NCI-H187 (cell line): ENCODE results near the gene CSMD2.
"Not testable (repeated sequence)": the region's sequence is repeated elsewhere in the genome, so short reads cannot be mapped to it uniquely, and the experiment has no call there.

Source experiments
- DNase-seq, 2 experiments: peaks; one replicate each; lab custom pipeline; 2025; lab: John Stamatoyannopoulos, UW

CSMD2 gene

DNA sequence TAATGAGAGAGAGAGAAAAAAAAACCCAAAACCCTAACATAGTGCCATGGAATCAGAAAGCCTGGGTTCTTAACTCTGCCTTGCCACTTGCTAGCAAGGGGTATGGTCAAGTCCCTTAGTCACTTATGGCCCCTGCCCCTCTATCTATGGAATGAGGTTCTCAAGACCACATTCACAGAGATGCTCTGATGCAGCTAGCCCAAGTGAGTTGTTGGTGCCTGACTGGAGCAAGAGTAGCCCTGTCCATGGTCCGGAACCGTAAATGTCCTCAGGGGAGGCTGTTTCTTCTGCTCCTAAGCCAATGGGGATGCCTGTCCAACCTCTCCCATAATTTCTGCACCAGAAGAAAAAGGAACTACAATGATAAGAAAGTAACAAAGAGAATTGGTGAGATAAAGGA is 56.8 kb downstream of the CSMD2 start:
- no peak for DNase-seq

DNA sequence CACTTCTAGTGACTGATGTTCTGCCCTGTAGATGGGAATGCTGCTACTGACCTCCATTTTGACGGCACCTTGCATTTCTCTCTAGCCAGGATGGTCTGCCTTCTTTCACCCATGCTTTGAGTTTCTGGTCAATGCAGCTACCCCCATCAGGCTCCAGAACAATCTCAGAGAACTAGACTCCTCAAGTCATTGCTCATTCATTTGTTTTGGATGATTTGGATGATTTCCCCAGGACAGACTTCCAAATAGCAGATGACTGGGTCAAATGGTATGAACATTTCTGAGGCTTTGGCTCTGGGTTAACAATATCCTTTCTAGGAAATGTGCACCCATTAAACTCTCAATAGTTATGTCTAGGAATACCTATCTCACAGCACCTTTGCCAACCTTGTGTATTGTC is 63.9 kb downstream of the CSMD2 start:
- no peak for DNase-seq

DNA sequence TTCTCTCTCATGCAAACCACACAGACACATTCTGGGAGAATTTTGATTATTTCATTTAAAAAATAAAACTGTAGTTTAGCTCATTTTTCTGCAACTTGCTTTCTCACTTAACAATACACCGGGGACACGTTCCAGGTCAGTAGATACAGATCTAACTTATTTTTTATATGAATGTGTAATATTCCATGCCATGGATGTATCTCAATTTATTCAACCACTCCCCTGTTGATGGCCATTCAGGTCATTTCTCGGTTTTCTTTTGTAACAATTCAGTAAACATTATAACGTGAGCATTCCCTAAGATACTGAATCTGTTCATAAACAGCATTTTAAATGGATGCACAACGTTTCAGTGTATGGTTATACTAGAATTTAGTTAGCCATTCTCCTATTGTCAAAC is 64.7 kb downstream of the CSMD2 start:
- DNase-seq = no peak

DNA sequence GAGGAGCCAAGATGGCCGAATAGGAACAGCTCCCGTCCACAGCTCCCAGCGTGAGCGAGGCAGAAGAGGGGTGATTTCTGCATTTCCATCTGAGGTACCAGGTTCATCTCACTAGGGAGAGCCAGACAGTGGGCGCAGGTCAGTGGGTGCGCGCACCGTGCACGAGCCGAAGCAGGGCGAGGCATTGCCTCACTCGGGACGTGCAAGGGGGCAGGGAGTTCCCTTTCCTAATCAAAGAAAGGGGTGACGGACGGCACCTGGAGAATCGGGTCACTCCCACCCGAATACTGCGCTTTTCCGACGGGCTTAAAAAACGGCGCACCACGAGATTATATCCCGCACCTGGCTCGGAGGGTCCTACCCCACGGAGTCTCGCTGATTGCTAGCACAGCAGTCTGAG is 72.6 kb downstream of the CSMD2 start:
- not testable (repeated sequence) for DNase-seq

DNA sequence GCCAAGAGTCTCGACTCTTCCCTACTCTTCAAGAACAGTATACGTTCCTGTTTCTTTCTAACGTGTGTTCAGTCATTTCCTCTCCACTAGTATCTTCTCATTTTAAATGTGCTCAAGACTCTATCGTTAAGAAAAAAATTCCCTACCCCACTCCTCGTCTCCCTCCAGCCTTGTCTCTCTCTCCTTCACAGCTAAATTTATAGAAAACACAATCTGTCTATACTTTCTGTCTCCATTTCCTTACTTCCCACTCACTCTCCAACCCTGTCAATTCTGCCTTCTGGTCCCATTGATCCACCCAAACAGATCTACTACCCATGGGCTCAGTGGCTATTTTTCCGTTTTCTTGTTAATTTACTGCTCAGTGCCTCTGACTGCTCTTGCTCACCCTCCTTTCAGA is 75.3 kb downstream of the CSMD2 start:
- no peak for DNase-seq

DNA sequence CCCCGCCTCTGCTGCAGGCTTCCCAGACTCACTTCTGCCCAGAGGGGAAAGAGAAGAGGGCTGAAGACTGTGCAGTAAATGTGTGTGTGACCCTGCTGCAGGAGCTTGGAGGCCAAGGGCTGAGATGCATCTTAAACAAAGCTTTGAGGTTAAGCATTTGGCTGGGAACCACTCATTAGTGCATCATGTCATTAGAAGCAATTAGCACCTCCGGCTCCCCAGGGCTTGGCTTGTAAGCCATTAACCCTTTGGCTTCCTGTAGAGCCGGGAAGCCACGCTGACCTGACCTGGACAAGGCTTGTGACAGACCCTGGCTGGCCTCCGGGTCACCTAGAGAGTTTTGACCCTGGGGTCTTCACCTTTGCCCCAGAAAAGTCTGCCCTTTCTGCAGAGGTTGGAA is 77.0 kb downstream of the CSMD2 start:
- no peak for DNase-seq

DNA sequence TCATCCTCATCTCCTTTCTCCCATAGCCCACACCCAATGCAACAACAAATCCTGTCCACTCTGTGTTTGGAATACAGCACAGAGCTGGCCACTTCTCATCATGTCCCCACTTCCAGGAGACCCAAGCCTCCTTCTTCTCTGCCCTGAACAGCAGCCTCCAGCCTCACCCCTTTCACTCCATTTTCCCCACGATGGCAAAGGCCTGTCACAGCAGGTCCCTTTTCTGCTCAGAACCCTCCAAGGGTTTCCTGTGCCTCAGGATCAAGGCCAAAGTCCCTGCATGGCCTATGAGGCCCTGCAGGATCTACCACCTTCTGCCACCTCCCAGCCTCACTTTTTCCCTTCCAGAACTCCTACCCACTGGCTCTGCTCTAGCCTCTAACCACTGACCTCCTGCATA is 78.5 kb downstream of the CSMD2 start:
- DNase-seq = no peak

DNA sequence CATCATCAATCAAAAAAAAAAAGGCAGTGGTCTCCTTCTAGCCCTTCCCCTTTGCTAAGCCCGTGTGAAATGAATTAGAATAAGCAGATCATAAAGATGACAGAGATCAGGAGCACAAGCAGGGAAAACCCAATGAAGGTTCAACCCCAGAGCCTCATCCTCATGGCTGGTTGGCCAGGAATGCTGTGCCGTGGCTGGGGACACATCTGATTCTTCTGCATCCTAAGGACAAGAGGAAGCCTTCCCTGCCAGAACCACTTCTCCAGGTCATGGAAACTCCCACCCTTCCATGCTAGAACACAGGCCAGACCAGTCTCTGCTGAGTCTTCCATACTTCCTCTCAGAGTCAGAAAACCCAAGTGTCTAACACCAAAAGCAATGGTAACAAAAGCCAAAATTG is 81.1 kb downstream of the CSMD2 start:
- DNase-seq = no peak

DNA sequence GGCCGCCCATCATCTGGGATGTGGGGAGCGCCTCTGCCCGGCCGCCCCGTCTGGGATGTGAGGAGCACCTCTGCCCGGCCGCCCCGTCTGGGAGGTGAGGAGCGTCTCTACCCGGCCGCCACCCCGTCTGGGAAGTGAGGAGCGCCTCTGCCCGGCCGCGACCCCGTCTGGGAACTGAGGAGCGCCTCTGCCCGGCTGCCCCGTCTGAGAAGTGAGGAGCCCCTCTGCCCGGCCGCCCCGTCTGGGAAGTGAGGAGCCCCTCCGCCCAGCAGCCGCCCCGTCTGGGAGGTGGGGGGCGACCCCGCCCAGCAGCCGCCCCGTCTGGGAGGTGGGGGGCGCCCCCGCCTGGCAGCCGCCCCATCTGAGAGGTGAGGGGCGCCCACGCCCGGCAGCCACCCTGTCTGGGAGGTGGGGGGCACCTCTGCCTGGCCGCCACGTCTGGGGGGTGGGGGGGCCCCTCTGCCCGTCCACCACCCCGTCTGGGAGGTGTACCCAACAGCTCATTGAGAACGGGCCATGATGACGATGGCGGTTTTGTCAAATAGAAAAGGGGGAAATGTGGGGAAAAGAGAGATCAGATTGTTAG is 82.9 kb downstream of the CSMD2 start:
- not testable (repeated sequence) for DNase-seq

DNA sequence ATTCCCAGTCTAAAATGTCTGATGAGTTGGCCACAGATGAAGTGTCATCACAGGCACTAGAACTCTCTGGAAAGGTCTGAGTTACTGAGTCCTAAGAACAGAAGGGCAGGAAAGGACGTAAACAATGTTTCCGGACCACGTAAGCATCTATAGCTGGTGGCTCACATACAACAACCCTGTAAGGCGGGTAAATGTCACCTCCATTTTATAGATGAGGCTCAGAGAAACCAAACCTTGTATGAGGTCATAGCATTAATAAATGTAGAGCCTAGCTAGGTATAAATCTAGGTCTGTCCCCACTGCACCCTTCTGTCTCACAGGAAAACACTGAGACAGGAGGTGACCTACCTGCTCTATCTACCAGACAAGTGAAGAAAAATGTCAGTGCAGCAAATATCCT is 86.6 kb downstream of the CSMD2 start:
- DNase-seq = no peak

DNA sequence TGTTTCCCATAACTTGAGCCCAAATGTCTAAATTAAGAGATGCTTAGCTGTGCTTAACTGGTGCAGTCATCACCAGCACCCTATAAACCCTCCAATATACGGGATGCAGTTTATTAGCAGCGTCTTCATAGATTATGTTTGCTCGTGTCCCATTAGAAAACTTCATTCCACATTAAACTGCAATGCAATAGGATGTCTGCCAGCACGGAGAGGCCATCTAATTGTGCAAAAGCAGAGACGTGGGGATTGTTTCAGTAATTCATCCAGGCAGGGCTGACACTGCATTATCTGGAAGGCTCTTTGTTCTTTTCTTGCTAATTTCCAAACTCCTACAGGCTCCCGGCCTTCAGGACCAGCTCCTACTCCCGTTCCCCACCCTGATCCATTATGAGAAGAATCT is 89.5 kb downstream of the CSMD2 start:
- no peak for DNase-seq

DNA sequence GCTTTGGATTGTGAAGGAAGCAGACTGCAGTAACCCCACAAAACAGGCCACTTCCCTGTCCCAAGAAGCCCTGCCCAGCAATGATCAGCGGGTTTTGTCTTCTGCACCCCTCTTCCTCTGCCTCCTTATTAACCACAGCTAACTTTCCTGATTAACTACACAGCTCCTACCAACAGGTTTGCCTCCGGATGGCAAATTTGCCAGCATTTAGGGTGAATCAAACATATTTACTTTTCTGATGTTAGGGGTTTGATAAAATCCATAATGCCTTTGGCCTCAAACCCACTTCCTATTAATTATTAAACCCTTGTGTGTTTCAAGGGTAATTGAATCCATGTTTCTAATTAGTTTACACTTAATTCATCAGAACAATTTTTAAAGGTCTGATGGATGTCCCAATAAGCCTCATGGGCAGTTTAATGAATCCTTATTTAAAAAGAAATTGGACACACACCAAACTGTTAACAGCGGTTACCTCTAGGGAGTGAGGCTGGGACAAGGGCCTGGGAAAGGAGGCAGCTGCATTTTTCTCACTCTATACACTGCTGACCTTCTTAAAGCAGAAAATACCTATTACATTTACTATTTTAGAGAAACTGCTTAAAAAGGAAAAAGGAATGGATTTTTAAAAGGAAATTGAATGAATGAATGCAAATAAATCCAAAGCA is 91.9 kb downstream of the CSMD2 start:
- DNase-seq = no peak

DNA sequence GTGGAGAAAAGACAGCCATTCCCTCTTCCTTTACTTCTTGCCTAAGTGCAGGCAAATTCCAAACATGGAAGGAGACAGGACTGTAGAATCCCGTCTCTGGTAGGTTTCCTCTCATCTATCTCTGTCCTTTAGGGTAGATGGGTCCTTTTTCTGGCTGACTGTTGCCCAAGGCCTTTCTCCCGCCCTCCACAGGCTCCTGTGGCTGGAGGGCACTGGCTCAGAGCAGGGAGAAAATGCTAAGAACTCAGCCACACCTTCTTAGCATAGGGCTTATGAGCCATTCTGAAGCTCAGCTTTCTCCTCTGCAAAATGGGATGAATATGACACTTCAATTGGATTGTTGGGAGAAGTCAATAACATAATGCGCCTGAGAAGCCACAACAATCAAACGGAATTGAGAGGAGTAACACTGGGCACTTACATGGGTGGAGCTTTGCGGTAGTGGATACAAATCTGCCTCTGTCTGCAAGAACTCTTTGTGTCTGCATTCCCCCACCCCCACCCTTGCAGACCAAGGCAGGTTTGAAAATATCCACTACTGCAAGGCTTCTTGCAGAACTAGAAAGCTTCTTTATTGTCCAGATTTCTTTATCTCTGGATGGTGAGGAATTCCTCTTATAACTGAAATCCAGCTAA is 94.7 kb downstream of the CSMD2 start:
- DNase-seq = no peak

DNA sequence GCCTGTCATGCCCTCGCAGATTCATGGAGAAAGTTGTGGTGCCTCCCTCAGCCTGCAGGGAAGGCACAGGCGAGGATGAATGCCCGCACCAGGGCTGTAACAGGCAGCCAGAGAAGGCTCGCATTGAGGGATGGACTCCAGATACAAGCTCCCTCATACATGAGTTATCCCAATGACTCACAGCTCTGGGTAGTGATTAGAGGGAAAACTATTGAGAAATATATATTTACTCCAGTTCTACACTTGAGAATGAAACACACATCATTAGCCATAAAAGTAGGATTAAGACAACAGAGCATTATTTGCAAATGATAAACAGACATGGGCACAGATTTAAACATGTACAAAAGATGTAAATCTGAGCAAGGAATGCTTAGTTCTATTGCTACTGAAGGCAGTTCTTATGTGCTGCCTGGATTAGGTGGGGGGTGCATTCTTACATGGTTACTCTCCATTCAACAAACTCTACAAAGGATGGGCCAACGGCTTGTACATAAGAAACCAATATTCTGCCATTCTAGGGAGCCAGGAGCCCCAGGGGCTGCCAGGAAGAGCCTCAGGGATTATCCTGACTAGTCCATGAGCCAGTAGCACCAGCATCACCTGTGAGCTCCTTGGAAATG is 97.9 kb downstream of the CSMD2 start:
- DNase-seq = no peak

DNA sequence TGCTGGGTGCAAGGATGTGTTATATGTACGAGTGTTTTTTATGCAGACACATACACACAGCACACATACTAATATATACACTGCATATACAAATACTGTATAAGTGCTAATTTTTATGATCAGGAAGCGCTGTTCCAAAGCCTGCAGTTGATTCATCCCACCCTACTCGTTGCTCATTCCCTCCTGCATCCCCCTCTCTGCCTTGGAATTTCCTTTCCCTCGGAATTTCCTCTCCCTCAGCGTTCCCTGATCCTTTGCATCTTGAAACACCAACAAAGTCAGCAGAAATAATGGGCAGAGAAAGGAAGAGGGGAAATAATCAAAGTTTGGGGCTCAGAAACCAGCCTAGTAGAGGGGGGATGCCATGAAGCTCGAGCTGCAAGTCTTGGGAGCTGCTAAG is 98.9 kb downstream of the CSMD2 start:
- DNase-seq = no peak

DNA sequence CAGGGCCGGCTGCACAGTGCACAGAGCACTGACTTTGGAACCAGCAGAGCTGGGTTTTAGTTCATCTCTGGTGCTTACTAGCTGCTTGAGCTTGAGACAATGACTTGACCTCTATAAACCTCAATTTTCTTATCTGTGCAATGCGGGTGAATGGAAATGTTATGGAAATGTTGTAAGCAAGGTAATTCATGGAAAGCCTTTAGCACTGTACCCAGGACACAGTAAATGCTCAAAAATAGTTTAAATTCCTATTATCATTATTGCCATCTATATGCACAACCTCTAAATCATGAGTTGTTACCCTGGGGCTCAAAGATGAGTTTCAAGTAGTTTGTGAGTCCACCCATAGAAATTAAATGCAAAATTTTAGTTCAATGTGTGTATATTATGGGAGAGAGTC is 99.5 kb downstream of the CSMD2 start:
- no peak for DNase-seq

DNA sequence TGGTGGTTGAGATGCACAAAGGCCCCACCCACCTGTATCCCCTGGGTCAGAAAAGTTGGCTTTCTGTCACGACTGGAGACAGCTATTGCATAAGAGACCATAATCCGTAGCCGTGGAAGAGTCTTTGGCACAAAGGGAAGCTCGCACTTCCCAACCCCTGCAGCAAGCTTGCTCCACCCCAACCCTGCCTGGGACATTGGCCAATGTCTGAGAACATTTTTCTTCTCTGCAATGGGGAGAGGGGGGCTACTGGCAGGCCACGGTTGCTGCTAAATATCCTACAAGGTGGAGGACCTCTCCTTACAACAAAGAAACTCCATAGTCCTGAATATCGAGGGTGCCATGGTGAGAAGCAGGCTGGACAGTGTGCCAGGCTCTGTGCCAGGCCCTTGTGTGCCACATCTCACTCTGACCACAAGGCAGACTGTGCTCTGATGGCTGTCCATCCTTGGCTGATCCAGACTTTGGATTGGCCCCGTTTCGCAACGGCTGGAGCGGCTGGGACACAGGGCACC is 104.1 kb downstream of the CSMD2 start:
- DNase-seq = no peak

DNA sequence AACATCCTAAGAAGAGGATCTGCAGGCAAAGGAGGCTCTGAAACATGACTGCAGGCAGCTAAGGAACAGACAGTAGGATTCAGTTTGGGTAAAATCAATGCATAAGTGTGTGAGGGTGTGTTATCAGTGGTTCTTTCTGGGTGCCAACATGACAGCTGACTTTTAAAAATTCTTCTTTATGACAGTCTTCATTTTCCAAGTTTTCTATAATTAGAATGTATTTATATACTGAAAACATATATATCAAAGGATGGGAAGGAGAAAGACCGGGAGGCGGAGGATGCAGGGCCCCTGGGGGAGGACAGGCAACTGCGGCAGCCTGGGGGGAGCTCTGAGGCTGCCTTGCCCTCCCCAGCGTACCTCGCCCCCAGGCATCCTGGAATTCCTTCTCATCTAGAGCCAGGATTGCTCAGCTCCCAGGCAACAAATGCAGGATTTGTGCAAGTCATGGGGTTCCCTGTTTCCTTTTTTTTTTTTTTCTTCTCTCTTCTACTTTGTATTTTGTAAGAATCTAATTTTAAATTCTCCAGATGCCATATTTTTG is 104.8 kb downstream of the CSMD2 start:
- no peak for DNase-seq

DNA sequence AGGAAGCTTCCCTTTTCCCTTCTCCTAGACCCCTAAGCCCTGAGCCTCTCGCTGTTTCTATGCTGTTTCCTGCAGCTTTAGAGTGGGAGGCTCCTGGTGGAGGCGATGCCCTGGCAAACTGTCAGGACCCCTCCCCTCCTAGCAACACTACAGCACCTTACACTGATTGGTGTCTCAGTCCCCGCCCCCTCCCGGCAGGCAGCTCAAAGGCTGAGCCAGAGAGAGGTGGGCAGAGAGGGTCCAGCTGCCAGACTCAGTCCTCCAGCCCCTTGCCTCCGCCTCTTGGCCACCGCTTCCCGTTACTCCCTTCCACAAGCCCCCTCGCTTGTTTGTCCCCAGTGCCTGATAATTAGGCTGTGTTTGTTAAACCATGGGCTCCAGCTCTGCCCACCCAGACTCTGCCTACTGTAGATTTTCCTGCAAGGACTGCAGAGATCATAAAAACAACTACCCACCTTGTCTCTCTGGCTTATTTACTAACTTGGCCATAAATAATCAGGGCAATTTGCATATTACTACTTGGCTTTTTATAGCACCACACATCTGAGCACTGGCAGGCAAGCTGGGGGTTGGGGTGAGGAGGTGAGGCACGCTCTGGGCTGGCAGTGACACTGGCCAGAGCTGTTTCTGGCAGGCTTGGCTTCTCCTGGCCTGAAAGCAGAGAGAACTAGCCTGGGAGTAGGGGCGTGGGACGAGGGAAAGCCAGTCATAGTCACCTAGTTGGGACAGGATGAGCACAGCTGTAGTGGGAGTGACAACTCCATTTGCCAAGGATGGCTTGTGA is 107.5 kb downstream of the CSMD2 start:
- no peak for DNase-seq

DNA sequence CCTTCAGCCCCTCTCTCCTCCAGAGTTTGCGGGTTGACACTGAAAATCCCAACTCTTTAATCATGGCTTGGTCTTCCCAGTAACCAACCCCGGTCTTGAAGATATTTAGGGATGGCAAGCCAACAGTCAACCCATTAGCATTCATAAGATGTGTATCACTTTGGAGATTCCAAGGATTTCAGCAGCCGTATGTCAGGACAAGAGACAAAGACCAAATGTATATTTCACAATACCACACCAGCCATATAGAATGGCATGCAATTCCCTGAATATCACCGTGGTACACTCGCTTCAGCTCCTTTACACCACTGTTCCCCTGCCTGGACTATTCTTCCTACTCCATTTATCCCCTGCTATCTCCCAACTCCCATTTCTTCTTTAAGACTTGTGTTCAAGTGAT is 109.2 kb downstream of the CSMD2 start:
- DNase-seq = no peak

DNA sequence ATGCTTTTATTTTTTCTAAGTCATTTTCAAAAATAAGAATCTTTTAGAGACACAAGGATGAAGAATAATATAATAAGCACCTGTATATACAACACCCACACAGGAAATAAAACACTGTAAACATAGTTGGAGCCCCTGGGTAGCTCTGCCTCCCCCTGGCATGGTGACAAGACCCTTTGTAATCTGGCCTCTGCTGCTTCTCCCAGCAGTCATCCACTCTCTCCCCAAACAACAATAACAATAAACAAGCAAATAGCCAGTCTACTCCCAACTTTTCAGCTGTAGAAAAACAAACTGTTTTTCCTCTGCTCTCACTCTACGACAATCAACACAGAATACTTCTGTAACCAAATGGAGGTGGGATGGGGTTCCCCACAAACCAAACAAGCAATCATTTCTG is 110.1 kb downstream of the CSMD2 start:
- no peak for DNase-seq

DNA sequence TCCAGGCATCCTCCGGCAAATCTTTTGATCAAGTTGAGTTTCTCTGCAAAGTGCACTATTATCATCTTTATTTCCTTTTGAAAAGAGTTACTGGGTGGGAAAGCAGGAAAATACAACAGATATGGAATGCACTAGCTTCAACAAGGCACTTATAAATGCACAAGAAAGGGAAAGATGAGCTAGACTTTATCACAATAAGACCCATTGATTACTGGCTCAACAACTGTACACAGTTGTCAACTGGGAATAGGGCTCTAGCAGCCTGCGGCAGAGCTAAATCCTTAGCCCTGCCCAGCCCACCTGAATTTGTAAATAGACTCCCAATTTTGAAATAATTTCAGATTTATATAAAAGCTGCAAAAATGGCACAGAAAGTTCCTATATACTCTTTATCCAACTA is 111.4 kb downstream of the CSMD2 start:
- no peak for DNase-seq
